ENCODE measurements around the gene SYNDIG1.

Gene SYNDIG1

DNA sequence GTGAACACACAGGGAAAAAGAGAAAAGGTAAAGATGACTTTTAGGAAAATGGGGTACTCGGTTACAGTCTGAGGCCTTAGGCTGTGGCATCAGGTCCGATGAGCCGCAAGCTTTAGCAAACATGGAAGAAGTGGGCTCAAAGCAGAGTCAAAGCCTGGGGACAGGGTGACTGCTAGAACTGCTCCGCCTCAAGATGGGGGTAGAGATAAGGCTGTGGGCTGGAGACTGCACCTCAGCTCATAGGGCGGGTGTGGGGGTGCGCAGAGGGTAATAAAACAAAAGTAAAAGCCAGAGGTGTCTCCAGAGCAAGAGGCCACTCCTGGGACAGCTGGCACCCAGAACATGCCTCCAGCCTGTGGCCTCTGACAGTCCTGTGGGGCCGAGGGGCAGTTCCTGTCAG lies 21.3 kb upstream of the SYNDIG1 start:
- DNase-seq: no peak

DNA sequence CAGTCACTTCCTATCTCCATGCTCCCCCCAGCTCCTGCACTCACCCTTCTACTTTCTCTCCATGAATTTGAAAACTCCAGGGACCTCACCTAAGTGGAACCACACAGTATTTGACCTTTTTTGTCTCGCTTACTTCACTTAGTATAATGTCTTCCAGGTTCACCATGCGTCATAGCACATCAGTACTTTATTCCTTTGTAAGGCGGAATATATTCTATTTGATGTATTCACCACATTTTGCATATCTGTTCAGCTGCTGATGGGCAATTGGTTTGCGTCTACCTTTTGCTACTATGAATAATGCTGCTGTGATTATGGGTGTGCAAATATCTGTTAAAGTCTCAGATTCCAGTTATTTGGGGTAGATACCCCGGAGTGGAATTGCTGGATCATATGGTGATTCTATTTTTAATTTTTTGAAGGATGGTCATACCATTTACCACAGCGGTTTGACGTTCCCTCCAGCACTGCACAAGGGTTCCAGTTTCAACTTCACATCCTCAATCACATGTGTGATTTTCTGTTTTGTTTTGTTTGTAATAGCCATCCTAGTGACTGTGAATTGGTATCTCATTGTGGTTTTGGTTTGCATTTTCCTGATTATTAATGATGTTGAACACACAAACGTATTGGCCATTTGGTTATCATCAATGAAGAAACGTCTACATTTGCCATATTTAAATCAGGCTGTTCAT lies 20.3 kb upstream of the SYNDIG1 start:
- DNase-seq: no peak

GRCh38 chr20:24450177-24450576 lies 19.3 kb upstream of the SYNDIG1 start:
- no peak for DNase-seq

- DNase-seq: no peak
Observed at GRCh38 chr20:24450624-24451376, 18.6 kb upstream of the SYNDIG1 start.

DNA sequence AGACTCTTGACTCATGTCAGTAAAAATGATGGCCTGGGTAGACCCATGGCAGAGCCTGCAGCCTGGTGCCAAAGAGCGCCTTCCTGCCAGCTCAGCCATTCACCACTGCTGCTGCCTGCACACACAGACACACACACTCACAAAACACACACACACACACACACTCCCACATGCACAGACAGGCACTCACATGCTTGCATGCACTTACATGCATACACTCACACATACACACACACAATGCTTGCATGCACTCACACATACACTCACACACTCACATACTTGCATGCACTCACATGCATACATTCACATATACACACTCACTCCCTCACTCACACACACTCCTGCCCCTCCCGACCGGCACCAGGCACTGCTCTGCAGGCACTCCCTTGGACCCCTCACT lies 18.0 kb upstream of the SYNDIG1 start:
- DNase-seq: no peak

GRCh38 chr20:24452016-24452415 lies 17.4 kb upstream of the SYNDIG1 start:
- no peak for DNase-seq

- DNase-seq: no peak
Observed at GRCh38 chr20:24452498-24453127, 16.8 kb upstream of the SYNDIG1 start.

- no peak for DNase-seq
Observed at GRCh38 chr20:24453869-24454268, 15.6 kb upstream of the SYNDIG1 start.

DNA sequence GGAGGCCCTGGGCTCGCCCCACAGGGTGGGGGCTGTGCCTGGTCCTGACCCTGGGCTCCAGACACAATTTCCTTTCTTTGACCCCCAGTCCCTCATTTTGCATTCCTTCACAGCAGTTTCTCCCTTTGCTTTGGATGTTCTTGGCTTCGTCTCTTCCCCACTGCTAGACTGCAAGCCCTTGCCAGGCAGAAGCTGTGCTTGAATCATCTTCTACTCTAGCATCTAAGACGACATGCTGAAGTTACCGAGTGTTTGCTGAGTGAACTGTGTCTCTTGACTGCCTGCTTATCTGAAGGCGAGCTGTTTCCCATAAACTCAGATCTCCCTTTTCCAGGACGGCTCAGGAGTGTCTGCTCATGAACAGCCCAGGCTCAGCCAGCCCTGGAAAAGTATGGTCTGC lies 14.3 kb upstream of the SYNDIG1 start:
- DNase-seq: no peak

DNA sequence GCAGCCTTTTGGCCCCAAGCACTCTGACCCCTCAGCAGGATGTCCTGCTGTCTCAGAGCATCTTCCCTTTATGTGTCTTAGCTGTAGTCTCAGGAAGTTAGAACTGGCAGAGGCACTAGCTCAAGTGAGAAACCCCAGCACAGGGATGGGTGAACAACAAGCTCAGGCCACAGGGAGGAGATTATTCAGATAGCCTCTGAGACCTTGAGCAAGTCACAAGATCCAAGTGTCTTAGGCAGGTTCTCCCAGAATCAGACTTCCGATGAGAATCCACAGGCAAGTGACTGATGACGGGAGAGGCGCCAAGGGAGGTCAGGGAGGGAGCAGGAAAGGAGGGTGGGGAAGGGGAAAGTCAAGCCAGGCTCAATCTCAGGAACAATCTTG lies 13.0 kb upstream of the SYNDIG1 start:
- no peak for DNase-seq

DNA sequence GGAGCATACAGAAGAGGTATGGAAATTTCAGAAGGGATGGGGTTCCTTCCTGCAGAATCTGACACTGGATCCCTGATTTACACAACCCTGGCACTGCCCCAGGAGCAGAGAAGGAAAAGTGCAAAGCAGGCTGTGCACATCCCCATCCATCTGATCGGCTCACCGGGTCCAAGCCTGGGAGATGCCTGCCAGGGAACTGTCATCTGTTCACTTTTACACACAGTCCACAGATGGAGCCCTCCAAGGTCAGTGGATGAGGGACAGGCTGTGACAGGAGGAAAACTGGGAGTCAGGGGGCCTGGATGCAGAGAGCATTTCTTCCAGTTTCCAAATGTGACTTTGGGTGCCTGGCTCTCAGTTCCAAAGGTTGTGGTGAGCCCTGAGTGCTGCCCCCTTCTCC lies 11.0 kb upstream of the SYNDIG1 start:
- DNase-seq: no peak

- DNase-seq: peak; percentile 66
Observed at GRCh38 chr20:24459733-24460132, 9.7 kb upstream of the SYNDIG1 start.

DNA sequence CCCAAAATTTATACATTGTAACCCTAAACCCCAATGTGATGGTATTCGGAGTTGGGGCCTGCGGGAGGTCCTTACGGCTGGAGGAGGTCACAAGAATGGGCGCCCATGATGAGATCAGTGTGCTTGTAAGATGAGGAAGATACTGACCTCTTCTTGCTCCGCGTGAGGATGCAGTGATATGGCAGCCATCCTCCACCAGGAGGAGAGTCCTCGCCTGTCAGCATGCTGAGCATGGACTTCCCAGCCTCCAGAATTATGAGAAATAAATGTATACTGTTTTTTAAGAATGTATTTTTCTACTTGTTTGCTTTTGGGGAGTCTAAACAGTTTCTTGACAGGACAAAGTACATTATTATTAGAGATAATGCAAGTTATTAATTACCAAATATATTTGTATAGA lies 8.7 kb upstream of the SYNDIG1 start:
- DNase-seq: no peak

DNA sequence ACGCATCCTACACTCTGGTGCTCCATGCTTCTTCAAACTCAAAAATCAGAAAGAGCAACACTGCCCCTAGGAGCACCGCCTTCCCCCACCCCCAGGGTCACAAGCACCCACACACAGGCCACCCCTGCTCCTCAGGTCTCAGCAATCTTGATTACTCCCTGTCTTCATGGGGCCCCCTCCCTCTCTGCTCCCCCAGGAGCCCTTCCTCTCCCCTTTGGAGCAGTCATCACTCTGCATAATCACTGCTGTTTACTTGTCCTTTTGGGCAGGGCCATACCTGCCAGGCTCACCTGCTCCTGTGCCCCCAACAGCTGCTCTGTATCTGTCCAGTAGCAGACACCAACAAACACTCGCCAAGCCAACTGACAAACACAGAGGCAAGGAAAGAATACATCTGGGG lies 7.6 kb upstream of the SYNDIG1 start:
- DNase-seq: no peak

- DNase-seq: peak; percentile 61
Observed at GRCh38 chr20:24462460-24463010, 6.9 kb upstream of the SYNDIG1 start.

- DNase-seq: no peak
Observed at GRCh38 chr20:24465159-24465558, 4.3 kb upstream of the SYNDIG1 start.

GRCh38 chr20:24465730-24466129 lies 3.7 kb upstream of the SYNDIG1 start:
- no peak for DNase-seq

DNA sequence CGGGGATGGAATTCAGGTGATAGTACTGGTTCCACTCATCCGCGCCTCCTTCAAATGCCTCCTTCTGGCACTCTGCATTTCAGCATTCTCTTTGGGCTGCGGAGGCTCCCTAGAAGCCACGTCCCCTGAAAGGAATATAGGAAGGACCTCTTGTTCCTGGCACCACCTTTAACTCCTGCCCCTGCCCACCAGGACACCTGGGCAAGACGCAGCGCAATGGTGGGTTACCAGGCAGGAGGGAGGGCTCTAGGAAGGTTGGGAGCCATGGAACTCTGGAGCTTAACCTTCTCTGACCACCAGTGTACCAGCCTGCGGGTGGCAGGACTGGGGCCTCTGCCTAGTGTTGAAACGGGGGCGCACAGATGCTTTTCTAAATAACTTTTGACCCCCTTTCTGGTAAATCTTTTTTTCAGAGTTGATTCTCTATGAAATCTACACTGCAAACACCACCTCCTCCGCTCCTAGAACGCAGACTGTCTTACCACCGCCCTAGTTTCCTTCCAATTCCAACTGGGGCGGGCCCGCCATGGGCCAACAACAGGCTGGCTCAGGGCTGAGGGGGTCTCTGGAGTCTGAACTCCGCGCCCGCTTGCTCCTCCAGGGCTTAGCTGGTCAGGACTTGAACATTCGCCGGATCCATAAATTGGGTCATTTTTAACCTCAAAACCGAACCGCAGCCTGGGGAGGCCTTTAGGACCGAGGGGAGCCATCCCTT lies 871 bp upstream of the SYNDIG1 start:
- no peak for DNase-seq

GRCh38 chr20:24469894-24470745 lies 691 bp downstream of the SYNDIG1 start:
- peak; percentile 77 for DNase-seq

GRCh38 chr20:24470746-24471582 lies 1.5 kb downstream of the SYNDIG1 start:
- DNase-seq: peak; percentile 68

- DNase-seq: no peak
Observed at GRCh38 chr20:24472426-24472825, 3.0 kb downstream of the SYNDIG1 start.
